ENCODE measurements around the gene XYLT1.

The XYLT1 gene

GRCh38 chr16:17204644-17205043 lies 266.1 kb downstream of the XYLT1 start:
- TF ChIP-seq CTCF (IDR thresholded peaks at IDR 0.05; ENCODE audit: borderline replicate concordance, control extremely low read depth, extremely low read depth, insufficient read depth, missing control alignments) = no peak
- DNase-seq (ENCODE audit: low spot score) = no peak
- in situ Hi-C loops (cut with MboI; ENCODE audit: low sequenced_read_pairs, unreplicated experiment) = no loop called here

GRCh38 chr16:17204206-17204605 lies 266.6 kb downstream of the XYLT1 start:
- in situ Hi-C loops (cut with MboI; ENCODE audit: low sequenced_read_pairs, unreplicated experiment) = no loop called here
- TF ChIP-seq CTCF (IDR thresholded peaks at IDR 0.05; ENCODE audit: borderline replicate concordance, control extremely low read depth, extremely low read depth, insufficient read depth, missing control alignments) = no peak
- DNase-seq (ENCODE audit: low spot score) = no peak

DNA sequence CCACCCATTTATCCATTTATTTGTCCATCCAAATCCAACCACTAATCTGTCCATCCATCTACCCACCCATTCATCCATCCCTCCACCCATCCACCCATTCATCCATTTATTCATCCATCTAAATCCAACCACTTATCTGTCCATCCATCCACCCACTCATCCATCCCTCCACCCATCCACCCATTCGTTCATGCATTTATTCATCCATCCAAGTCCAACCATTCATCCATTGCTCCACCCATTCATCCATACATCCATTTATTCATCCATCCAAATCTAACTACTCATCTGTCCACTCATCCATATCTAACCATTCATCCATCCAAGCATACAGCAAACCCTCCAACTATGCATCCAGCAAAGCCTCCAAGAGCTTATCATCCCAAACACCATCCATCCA lies 267.3 kb downstream of the XYLT1 start:
- in situ Hi-C loops (cut with MboI; ENCODE audit: low sequenced_read_pairs, unreplicated experiment) = no loop called here
- DNase-seq (ENCODE audit: low spot score) = no peak
- TF ChIP-seq CTCF (IDR thresholded peaks at IDR 0.05; ENCODE audit: borderline replicate concordance, control extremely low read depth, extremely low read depth, insufficient read depth, missing control alignments) = no peak

GRCh38 chr16:17199135-17199534 lies 271.6 kb downstream of the XYLT1 start:
- no peak for DNase-seq (ENCODE audit: low spot score)
- no peak for TF ChIP-seq CTCF (IDR thresholded peaks at IDR 0.05; ENCODE audit: borderline replicate concordance, control extremely low read depth, extremely low read depth, insufficient read depth, missing control alignments)
- in situ Hi-C loops (cut with MboI; ENCODE audit: low sequenced_read_pairs, unreplicated experiment) = loop anchor here (25.0 kb wide), 1 partner anchor 337 kb away; no protein-coding TSS in a partner anchor

- no peak for TF ChIP-seq CTCF (IDR thresholded peaks at IDR 0.05; ENCODE audit: borderline replicate concordance, control extremely low read depth, extremely low read depth, insufficient read depth, missing control alignments)
- in situ Hi-C loops (cut with MboI; ENCODE audit: low sequenced_read_pairs, unreplicated experiment) = loop anchor here (25.0 kb wide), 1 partner anchor 334 kb away; no protein-coding TSS in a partner anchor
- no peak for DNase-seq (ENCODE audit: low spot score)
Observed at GRCh38 chr16:17196526-17196925, 274.2 kb downstream of the XYLT1 start.

GRCh38 chr16:17194190-17194780 lies 276.5 kb downstream of the XYLT1 start:
- TF ChIP-seq CTCF (IDR thresholded peaks at IDR 0.05; ENCODE audit: borderline replicate concordance, control extremely low read depth, extremely low read depth, insufficient read depth, missing control alignments) = peak; percentile 47
- peak; percentile 66 for DNase-seq (ENCODE audit: low spot score)
- in situ Hi-C loops (cut with MboI; ENCODE audit: low sequenced_read_pairs, unreplicated experiment) = loop anchor here (25.0 kb wide), 1 partner anchor 332 kb away; no protein-coding TSS in a partner anchor
